Loucy (cell line): ENCODE results near the gene GRAMD1C.

Experiments
- H2AFZ ChIP-seq: fragments of 200-600 bp; sonication (generic); 2 replicates; pipeline ENCODE4 v1.6.0; 2016; ENCODE audit warnings: antibody characterized with exemption, mild to moderate bottlenecking, low read length, moderate library complexity
- H3F3A ChIP-seq: fragments of 200-600 bp; 2 replicates; pipeline ENCODE4 v1.6.0; 2016; ENCODE audit warnings: antibody characterized with exemption, low read depth, mild to moderate bottlenecking
- H3K27me3 ChIP-seq: fragments of 200-600 bp; sonication (generic); 2 replicates; pipeline ENCODE4 v1.6.1; 2014; ENCODE audit warnings: low read length, mild to moderate bottlenecking; ENCODE audit not compliant: insufficient read depth, poor library complexity, severe bottlenecking
- H3K36me3 ChIP-seq: fragments of 200-600 bp; sonication (generic); 2 replicates; pipeline ENCODE4 v1.6.1; 2016; ENCODE audit warnings: low read length; ENCODE audit not compliant: insufficient read depth
- H3K4me1 ChIP-seq: fragments of 200-600 bp; sonication (generic); 2 replicates; pipeline ENCODE4 v1.5.1; 2014; ENCODE audit warnings: low read length, mild to moderate bottlenecking; ENCODE audit not compliant: insufficient read depth, poor library complexity, severe bottlenecking
- H3K4me2 ChIP-seq: fragments of 200-600 bp; sonication (generic); 2 replicates; pipeline ENCODE4 v1.6.0; 2014; ENCODE audit warnings: antibody characterized with exemption, low read length, low read depth, mild to moderate bottlenecking; ENCODE audit not compliant: poor library complexity, severe bottlenecking
- H3K4me3 ChIP-seq: fragments of 200-600 bp; sonication (generic); 2 replicates; pipeline ENCODE4 v1.5.1; 2014; ENCODE audit warnings: low read length, mild to moderate bottlenecking, mixed read lengths; ENCODE audit not compliant: poor library complexity, severe bottlenecking
- H3K79me2 ChIP-seq: fragments of 200-600 bp; sonication (generic); 2 replicates; pipeline ENCODE4 v1.6.1; 2014; ENCODE audit warnings: low read length; ENCODE audit not compliant: insufficient read depth
- H3K9ac ChIP-seq: fragments of 200-600 bp; sonication (generic); 2 replicates; pipeline ENCODE4 v1.6.0; 2014; ENCODE audit warnings: mild to moderate bottlenecking, low read depth, low read length, moderate library complexity; ENCODE audit not compliant: poor library complexity, severe bottlenecking
- H3K9me2 ChIP-seq: fragments of 200-600 bp; sonication (generic); replicated peaks from 2 replicates; pipeline ENCODE4 v1.6.1; 2016; ENCODE audit warnings: low read depth, low read length, mixed read lengths
- H3K9me3 ChIP-seq: fragments of 200-600 bp; sonication (generic); 2 replicates; pipeline ENCODE4 v1.6.1; 2014; ENCODE audit warnings: mild to moderate bottlenecking, antibody characterized with exemption, low read length, low read depth; ENCODE audit not compliant: insufficient read depth
- H4K20me1 ChIP-seq: fragments of 200-600 bp; sonication (generic); 2 replicates; pipeline ENCODE4 v1.6.0; 2014; ENCODE audit warnings: antibody characterized with exemption, low read length, mild to moderate bottlenecking; ENCODE audit not compliant: insufficient read depth, poor library complexity, severe bottlenecking
- EZH2phosphoT487 ChIP-seq: fragments of 200-600 bp; IDR thresholded peaks from 2 replicates; pipeline ENCODE4 v1.6.1; 2018; ENCODE audit warnings: antibody characterized with exemption, mild to moderate bottlenecking, moderate library complexity, borderline replicate concordance
- TF ChIP-seq, protein P1 (sequence below): fragments of 200-600 bp; sonication (generic); conservative IDR thresholded peaks from 2 replicates; pipeline ENCODE4 v1.5.1; 2014; ENCODE audit warnings: mild to moderate bottlenecking, antibody characterized with exemption, low read length

The GRAMD1C gene

DNA sequence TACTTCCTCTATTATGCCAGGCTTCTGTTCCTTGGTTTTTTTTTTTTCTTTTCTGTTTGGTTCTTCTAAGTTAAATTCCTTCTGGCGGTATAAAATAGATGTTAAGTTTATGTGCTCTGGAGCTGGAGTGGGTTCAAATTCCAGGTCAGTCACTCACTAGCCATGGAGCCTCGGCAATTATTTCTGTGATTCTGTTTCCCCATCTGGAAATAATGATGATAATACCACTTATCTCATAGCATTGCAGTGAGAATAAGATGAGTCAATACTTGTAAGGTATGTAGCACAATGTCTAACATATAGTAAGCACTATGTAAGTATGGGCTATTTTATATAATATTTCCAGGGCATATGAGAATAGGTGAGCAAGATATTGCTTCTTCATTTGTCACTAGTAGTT, 76.1 kb downstream of the GRAMD1C start:
- Histone ChIP-seq H3K79me2 (no peaks in the 10 kb centered on the region), H3K9me2 (no peaks in the 10 kb centered on the region), H2AFZ (0 out of 2 replicates have a peak overlapping the region, but pooled peaks have one; percentile 6), H3K4me1 (no peaks in the 10 kb centered on the region), H3K36me3 (no peaks in the 10 kb centered on the region), H3K9me3 (no peaks in the 10 kb centered on the region), H3K4me2 (no peak overlapping the region), H4K20me1 (no peaks in the 10 kb centered on the region), H3F3A (no peaks in the 10 kb centered on the region), H3K27me3 (no peaks in the 10 kb centered on the region), H3K4me3 (no peak overlapping the region), H3K9ac (no peak overlapping the region)
- no peak for TF ChIP-seq EZH2phosphoT487
- TF ChIP-seq, protein P1, sequence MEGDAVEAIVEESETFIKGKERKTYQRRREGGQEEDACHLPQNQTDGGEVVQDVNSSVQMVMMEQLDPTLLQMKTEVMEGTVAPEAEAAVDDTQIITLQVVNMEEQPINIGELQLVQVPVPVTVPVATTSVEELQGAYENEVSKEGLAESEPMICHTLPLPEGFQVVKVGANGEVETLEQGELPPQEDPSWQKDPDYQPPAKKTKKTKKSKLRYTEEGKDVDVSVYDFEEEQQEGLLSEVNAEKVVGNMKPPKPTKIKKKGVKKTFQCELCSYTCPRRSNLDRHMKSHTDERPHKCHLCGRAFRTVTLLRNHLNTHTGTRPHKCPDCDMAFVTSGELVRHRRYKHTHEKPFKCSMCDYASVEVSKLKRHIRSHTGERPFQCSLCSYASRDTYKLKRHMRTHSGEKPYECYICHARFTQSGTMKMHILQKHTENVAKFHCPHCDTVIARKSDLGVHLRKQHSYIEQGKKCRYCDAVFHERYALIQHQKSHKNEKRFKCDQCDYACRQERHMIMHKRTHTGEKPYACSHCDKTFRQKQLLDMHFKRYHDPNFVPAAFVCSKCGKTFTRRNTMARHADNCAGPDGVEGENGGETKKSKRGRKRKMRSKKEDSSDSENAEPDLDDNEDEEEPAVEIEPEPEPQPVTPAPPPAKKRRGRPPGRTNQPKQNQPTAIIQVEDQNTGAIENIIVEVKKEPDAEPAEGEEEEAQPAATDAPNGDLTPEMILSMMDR, result no peak

GRCh38 chr3:113927556-113927955, 89.0 kb downstream of the GRAMD1C start:
- Histone ChIP-seq H3K27me3 (no peaks in the 10 kb centered on the region), H3K9me2 (no peaks in the 10 kb centered on the region), H3K9ac (no peak overlapping the region), H4K20me1 (no peaks in the 10 kb centered on the region), H3K4me3 (peak overlapping the region; percentile 3), H3K36me3 (no peaks in the 10 kb centered on the region), H2AFZ (0 out of 2 replicates have a peak overlapping the region, but pooled peaks have one; percentile 6), H3K4me2 (peak overlapping the region; percentile 40), H3K9me3 (peaks cover 6% of the 10 kb centered on the region; the same call in 1 of the 2 replicates), H3F3A (no peaks in the 10 kb centered on the region), H3K4me1 (peaks cover 19% of the 10 kb centered on the region), H3K79me2 (no peaks in the 10 kb centered on the region)
- no peak for TF ChIP-seq EZH2phosphoT487
- TF ChIP-seq, protein P1, result no peak

DNA sequence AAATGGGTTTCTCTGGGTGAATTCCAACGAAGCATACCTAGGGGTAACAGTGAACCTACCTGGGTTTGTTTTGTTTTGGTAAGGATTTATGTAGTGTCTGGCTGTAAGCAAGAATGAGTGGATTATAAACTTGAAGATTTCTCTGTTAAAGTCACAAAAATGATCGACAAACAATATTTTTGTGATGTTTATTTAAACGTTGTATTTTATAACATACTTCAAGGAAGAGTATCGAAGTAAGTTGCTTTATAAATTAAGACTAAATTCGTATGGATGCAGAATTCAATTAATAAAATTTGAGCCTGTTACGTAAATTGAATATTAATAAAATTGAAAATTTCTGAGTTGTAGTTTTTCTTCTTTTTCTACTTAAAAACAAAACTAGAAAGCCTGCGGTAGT, 108.2 kb downstream of the GRAMD1C start:
- H3K36me3 ChIP-seq, result no peaks in the 10 kb centered on the region
- peak overlapping the region; percentile 73 for H3K4me2 ChIP-seq
- H3K4me3 ChIP-seq, result peak overlapping the region; percentile 83
- peak overlapping the region; percentile 71 for H3K9ac ChIP-seq
- H3K9me3 ChIP-seq, result no peaks in the 10 kb centered on the region
- peak overlapping the region; percentile 87 for H2AFZ ChIP-seq
- no peaks in the 10 kb centered on the region for H3K79me2 ChIP-seq
- no peaks in the 10 kb centered on the region for H4K20me1 ChIP-seq
- no peaks in the 10 kb centered on the region for H3F3A ChIP-seq
- peaks cover 25% of the 10 kb centered on the region for H3K4me1 ChIP-seq
- H3K9me2 ChIP-seq, result no peaks in the 10 kb centered on the region
- H3K27me3 ChIP-seq, result no peaks in the 10 kb centered on the region
- TF ChIP-seq, protein P1, result no peak
- TF ChIP-seq EZH2phosphoT487, result no peak
